CD4-positive, alpha-beta T cell treated with Interferon gamma for 1 hour (primary cell): ENCODE data around the gene MTA1.
A peak's percentile ranks its signal among the peaks of the same experiment; 100 is the strongest.

Experiments
- DNase-seq: peaks from one replicate; pipeline ENCODE4 v3.0.0-alpha.2; 2020

MTA1 gene

GRCh38 chr14:105490267-105490571 lies 70.6 kb downstream of the MTA1 start:
- DNase-seq, result no peak

GRCh38 chr14:105490572-105491365 lies 71.1 kb downstream of the MTA1 start, which contains the start of gene TEDC1:
TSS of gene TEDC1 (plus strand) at chr14:105491246. CDS start at chr14:105491376, 130 bp downstream.
- DNase-seq, result peak; percentile 100

- DNase-seq, result peak; percentile 85
Measured at GRCh38 chr14:105491366-105491973, 71.8 kb downstream of the MTA1 start.

GRCh38 chr14:105492031-105492970 lies 72.7 kb downstream of the MTA1 start:
- no peak for DNase-seq

DNA sequence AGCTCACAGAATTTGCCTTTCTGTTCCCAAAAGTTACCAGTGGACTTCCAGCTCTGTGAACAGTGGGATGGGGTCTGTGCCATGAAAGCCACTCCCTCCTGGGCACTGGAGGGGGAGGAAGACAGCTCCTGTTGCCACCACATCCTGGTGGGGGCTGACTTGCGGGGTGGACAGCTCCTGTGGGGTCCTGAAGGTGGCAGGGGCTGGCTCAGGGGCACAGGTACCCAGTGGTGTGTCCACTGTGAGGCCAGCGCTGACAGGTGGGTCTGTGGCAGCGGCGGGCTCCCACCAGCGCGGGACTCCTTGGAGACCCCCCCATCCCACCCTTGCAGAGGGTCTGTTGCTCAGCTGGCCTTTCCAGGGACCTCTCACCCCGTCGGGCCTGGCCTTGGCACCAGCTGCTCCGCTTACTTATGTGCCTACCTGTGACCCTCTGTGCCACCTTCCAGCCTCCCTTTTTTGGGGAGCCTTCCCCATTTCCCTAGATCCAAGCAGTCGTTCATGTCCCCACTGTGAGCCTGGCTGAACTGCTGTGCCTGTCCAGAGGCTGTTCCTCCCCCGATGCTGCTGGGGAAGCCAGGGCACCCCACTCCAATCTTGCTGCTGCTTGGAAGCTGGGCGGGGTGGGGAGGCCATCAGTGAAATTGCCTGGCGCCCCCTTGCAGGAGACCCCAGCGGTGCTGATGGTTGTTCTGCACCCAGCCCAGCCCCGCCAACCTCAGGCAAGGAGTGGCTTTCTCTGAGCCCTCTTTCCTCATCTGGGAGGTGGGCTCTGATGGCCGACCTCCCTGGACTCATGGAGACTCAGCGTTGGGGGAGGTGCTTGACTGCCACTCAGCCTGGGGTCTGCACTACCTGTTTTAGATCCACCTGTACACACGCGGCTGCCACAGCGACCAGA lies 73.6 kb downstream of the MTA1 start:
- DNase-seq, result no peak

DNA sequence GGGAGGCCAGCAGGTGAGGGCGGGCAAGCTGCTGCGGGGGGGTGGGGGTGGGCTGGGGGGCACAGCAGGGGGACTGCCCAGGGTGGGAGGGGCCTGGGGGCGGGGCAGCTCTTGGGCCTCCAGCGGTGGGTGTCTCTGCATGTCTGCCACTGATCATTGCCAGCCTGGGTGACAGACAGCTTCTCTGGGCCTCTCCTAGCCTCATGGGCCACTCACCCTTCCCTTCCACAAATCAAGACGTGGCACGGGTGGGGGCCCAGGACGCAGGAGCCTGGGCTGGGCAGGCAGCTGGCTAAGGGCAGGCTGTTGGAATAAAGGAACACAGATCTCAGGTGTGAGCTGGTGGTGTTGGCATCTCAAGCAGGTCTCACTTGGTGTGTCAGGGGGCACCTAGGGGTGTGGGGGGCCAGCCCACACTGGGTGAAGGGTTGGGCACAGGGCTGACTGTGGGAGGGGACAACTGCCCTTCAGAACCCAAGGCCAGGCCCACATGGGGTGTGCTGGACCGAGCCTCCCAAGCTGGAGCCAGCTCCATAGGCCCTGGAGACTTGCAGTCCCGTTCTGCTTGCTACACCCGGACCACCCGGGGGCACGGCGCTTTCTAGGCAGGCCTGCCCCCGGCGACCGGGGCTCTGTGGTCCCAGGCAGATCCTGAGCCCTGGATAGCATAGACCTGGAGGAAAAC lies 74.4 kb downstream of the MTA1 start:
- DNase-seq, result no peak

- DNase-seq, result no peak
Measured at GRCh38 chr14:105494606-105494929, 74.9 kb downstream of the MTA1 start.

DNA sequence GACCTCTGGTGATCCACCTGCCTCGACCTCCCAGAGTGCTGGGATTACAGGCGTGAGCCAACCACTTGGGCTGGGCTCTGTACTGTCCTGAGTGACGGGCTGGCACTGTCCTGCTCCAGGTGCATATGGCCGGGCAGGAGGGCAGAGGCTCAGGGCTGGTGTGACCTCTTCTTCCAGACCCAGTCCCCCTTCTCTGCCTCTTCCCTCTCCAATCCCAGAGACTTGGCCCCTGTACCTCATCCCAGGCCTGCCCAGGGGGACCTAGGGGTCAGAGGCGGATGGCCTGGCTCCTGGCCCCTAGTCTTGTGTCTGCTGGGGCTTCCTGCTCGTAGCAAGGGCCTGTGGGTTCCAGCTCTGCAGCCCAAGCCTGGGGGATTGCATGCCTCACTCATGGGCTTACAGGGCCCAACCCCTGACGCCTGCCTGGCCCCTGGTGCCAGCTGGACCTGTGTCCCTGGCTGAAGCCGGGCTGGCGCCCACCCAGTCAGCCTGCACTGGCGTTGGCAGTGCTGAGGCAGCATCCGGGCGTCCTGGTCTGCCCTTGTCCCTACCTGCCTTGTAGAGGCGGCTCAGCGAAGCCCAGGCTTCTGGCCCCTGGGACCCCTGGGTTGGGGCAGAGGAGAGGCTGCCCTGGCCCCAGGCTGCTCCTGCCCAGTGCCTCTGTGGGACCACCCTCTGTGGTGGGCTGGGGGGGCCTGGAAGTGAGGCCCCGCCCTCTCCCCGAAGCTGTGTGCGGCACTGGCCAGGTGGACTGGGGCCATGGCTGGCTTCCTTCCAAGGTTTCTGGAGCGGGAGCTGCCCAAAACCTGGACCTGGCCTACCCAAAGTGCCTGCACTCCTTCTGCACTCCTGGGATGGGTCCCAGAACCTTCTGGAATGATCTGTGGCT lies 75.7 kb downstream of the MTA1 start:
- DNase-seq, result no peak

GRCh38 chr14:105495990-105496830 lies 76.6 kb downstream of the MTA1 start:
- no peak for DNase-seq

DNA sequence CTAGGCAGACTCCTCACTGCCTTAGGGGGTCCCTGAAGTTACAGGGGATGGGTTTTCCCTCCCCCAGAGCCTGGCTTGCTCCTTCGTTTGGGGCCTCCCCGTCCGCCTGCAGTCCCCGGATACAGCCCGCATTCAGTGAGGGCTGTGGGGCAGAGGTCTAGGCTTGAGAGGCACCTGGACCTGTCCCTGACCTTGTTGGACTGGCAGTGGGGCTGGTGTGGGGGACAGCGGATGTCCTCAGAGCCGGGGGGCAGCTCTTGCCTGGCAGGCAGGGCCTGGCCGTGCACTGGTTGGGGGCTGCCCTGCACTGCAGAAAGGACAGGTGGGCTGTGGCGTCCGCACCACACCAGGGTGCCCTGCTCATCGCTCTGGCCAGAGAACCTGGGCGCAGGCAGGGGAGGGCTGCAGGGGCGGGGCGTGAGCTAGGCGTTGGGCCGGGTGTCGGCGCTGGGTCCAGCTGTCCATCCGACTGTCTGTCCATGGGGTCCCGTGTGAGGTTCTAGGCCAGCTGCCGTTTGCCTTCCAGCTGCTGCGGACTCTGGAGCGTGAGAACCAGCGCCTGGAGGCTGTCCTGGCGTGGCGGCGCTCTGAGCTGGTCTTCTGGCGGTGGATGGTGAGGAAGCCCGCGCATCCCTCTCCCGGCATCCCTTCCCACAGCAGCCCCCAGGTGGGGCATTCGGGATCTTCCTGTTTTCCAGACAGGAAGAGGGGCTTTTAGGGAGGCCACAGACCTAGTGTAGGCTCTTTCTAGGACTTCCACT lies 77.4 kb downstream of the MTA1 start:
- no peak for DNase-seq

DNA sequence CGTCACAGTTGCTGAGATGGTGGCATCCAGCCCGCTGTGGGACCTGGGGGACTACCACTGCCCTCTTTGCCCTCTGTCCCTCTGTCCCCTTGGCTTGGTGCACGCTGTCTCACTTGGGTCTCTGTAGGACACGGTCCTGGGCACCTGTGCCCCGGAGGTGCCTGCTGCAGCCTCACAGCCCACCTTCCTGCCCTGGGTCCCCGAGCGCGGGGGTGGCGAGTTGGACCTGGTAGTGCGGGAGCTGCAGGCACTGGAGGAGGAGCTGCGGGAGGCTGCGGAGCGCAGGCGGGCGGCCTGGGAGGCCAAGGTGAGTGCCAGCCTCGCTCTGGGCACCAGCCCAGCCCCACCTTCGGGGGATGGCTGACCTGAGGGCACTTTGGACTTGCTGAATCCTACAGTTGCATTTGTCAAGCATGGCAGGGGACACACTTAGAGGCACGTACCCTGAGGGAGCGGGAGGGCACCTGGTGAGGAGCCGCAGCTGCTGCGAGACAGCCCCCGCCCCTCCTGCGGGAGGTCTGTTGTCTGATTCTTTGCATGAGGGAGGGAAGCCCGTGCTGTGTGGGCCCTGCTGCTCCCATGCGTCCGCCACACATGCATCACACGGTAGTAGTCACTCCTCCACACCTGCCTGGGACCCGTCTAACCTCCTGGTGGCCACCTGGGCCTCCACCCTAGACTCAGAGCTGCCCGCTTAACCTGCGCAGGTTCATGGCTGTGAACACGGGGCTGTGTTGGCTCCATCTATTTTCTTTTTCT lies 78.2 kb downstream of the MTA1 start:
- no peak for DNase-seq

- DNase-seq, result peak; percentile 4
Measured at GRCh38 chr14:105498430-105499255, 79.0 kb downstream of the MTA1 start.

DNA sequence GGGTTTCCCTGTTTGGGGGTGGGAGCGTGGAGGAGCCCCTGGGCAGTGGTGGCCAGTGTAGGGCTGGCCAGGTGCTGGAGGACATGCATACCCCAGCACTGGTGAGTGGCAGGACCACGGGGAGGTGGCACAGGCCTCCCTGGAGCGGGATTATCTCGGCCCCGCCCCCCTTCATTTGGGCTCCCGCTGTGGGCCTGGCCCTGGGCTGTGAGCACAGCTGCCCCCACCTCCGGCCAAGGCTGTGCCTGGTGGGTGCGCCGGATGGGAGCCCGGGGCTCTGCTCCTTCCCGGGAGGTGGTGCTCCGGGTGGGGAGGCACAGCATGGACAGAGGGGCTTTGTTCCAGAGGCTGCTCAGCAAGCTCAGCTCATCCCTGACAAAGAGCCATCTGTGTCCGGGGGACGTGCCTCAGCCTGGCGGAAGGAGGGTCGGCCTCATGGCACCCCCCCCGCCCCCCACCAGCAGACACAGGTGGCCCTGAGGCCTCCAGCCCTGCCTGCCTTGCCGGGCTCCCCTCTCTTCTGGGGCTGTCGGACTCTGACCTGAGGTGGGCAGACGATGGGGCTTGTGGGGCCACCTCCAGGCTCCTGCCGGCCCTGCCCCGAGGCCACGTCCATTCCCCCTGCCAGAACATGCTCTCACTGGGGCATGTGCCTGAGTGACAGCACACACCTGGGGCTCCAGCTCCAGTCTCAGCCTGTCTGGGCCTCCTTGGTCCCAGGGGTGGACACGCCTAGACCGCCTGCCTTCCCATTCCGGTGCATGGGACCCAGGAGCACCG lies 79.8 kb downstream of the MTA1 start:
- DNase-seq, result peak; percentile 4

DNA sequence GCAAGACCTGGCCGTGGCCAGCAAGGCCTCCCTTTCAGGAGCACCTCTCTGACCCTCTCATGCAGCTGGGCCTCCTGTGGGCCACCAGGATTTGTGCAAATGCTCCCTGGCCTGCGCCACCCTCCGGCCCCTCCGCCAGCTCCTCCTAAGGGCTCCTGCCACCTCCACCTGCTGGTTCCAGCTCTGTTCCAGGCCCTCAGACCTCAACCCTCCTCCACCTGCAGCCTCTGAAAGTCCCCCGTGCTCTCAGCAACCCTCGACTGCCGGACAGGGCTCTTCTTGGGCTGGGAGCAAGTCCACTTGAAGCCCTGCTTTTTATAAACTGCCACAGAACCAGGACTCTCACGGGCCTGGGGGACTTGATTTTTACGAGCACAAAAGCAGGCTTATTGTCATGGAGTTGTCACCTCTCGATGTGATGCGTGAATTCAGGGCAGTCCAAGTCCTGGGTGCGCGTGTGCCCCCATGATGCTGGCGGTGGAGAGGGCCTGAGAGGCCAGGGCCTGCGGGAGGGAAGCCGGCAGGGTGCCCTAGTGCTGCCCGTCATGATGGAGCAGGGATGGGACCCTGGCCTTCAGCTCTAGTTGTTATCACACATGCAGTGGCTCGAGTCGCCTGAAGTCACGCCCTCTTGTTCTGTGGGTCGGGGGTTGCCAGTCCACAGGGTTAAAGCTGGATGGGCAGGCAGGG lies 80.6 kb downstream of the MTA1 start:
- peak; percentile 2 for DNase-seq

- DNase-seq, result no peak
Measured at GRCh38 chr14:105500726-105501101, 81.1 kb downstream of the MTA1 start.
